Esophagus mucosa (tissue), 1 donor: ENCODE results near the gene IKZF3. TPM values are rescaled to one million over a fixed set of nuclear protein-coding genes. Genes with fewer than 3 reads are reported as not detected.
"Not testable (repeated sequence)": the region's sequence is repeated elsewhere in the genome, so short reads cannot be mapped to it uniquely, and the experiment has no call there.

Experiments
- ATAC-seq: fragments of 200-7000 bp; cut with Tn5 transposase; one replicate; pipeline ENCODE4 v1.9.1; 2020
- total RNA-seq: library from RNA; stranded (reverse); gene quantifications from one replicate; pipeline ENCODE4 v1.2.4, GENCODE V29; 2023
- donor health status: DM: yes; HTN: yes; CAD: no.

The IKZF3 gene
- total RNA-seq, 1 donor from 2014 or later: 1.1 TPM

- peak; percentile 40 for ATAC-seq
Measured at GRCh38 chr17:39737760-39738567, 126.1 kb downstream of the IKZF3 start, which contains the start of gene GRB7. TSS of gene GRB7 (plus strand) at chr17:39737938. CDS start at chr17:39742302, 4,364 bp downstream.

GRCh38 chr17:39737206-39737759 is 126.8 kb downstream of the IKZF3 start:
- no peak for ATAC-seq

GRCh38 chr17:39736319-39737165 is 127.6 kb downstream of the IKZF3 start:
- ATAC-seq: no peak

DNA sequence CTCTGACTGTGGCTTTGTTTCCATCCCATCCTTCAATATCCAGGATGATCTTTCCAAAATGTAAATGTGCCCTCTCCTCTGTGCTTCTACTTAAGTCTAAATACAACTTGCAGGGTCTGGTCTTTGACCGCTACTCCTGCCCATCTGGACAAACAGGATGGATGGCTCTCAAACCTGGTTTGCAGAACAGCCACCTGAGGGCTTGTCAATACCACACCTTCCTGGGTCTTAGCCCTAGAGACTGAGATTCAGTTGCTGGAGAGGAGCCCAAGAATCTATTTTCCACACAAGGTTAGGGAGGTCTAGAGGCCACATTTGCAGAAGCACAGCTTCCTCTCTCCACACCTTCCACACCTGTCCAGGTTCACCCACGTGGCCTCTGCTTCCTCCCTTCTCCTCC is 128.2 kb downstream of the IKZF3 start:
- no peak for ATAC-seq

DNA sequence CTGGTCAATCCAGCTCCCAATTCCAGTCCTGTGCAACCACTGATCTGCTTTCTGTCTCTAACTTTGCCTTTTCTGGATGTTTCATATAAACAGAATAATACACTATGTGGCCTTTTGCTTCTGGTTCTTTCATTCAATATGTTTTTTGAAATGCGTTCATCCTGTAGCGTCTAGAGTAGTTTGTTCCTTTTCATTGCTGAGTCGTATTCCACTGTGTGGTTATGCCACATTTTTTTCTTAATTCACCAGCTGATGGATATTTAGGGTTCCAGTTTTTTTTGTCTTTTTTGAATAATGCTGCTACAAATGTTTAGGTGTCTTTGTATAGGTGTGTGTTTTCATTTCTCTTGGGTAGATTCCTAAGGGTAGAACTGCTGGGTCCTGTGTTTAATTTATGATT is 131.5 kb downstream of the IKZF3 start:
- no peak for ATAC-seq

DNA sequence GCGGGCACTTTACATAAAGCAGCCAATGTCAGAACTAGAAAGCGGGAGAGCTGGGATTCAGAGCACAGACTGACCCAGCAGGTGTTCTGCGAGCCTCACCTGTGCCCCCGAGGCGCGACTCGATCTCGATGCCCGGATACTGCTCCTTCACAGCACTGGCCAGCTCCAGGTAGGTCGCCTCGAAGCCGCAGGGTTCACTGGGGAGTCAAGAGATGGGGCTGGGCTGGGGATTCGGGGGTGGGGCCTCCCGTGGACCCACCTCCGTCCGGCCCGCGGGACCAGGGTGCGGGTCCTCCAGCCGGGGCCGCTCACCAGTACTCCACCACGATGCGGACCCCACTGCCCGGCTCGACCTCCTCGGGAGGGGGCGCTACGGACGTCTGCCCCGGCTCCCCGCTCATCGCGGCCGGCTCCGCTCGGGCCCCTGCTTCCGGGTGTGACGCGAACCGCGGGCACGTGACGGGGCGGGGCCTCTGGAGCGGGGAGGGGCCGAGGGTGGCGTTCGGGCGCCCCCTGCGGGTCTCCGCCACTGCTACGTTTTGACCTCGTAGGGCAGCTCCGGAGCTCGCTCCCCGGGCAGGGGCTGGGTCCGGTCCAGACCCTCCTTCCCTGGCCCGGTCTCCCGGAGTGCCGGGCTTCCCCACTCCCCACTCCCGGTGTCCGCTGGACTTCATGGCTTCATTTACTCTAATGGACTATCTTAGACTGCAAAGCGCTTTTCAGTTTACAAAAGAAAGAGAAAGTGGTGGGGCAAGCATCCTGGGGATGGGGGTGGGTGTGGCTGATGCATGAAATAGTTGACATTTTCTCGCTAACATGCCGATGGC is 133.8 kb downstream of the IKZF3 start, which contains the start of gene MIEN1:
Gene MIEN1, minus strand, starts transcription at position 438 of the 827 bp plus-strand sequence. Its CDS starts 37 bp downstream, at position 401.
- peak; percentile 90 for ATAC-seq

GRCh38 chr17:39729280-39729851 is 134.7 kb downstream of the IKZF3 start:
- peak; percentile 1 for ATAC-seq

- no peak for ATAC-seq
Measured at GRCh38 chr17:39727556-39727955, 136.6 kb downstream of the IKZF3 start.

DNA sequence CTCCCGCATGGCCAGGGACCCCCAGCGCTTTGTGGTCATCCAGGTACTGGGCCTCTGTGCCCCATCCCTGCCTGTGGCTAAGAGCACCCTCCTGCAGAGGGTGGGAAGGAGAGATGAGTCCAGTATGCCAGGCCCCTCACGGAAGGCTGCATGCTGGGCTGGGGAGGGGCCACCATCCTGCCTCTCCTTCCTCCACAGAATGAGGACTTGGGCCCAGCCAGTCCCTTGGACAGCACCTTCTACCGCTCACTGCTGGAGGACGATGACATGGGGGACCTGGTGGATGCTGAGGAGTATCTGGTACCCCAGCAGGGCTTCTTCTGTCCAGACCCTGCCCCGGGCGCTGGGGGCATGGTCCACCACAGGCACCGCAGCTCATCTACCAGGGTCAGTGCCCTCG is 137.5 kb downstream of the IKZF3 start:
- no peak for ATAC-seq

- ATAC-seq: not testable (repeated sequence)
Measured at GRCh38 chr17:39725923-39726322, 138.2 kb downstream of the IKZF3 start.

GRCh38 chr17:39724731-39725130 is 139.4 kb downstream of the IKZF3 start:
- ATAC-seq: no peak

- peak; percentile 69 for ATAC-seq
Measured at GRCh38 chr17:39722965-39723848, 140.9 kb downstream of the IKZF3 start.

GRCh38 chr17:39722104-39722503 is 142.0 kb downstream of the IKZF3 start:
- ATAC-seq: no peak

DNA sequence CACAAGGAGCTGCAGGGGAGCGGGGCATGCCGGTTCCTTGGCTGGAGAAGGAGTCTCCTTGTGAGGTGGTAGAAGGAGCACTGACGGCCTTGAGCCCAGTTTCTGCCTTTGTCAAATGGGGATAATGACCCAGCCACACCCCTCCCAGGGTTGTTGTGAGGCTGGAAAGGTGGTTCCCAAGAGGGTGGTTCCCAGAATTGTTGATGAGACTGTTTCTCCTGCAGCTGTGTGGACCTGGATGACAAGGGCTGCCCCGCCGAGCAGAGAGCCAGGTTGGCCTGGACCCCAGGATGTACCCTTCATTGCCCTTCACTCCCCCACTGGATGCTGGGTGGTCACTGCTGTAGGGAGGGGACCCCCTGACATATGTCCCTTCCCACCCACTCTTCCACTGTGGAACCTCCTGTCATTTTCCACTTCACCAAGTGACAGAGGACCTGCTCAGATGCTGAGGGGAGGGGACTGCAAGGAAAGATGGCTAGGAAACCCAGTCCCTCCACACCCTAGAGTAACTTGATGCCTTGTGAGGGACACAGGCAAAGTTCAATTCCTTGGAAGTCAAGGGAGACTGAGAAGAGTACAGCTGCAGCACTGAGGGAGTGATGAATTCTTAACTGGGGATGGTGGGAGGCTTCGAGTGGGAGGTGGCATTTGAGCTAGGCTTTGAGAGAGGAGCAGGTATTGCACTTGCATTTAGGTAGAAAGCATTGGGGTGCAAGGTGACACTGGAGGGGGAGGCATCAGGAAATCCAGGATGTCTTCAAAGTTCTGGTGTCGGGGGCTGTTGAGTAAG is 144.4 kb downstream of the IKZF3 start:
- no peak for ATAC-seq

DNA sequence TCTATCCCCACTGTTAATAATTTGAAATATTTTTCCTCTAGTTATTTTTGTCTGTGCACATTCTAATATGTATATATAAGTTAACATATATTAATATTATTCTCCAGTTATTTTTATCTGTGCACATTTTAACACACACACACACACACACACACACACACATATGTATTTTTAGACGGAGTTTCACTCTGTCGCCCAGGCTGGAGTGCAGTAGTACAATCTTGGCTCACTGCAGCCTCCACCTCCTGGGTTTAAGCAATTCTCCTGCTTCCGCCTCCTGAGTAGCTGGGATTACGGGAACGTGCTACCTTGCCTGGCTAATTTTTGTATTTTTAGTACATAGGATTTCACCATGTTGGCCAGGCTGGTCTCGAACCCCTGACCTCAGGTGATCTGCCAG is 146.5 kb downstream of the IKZF3 start:
- ATAC-seq: no peak

DNA sequence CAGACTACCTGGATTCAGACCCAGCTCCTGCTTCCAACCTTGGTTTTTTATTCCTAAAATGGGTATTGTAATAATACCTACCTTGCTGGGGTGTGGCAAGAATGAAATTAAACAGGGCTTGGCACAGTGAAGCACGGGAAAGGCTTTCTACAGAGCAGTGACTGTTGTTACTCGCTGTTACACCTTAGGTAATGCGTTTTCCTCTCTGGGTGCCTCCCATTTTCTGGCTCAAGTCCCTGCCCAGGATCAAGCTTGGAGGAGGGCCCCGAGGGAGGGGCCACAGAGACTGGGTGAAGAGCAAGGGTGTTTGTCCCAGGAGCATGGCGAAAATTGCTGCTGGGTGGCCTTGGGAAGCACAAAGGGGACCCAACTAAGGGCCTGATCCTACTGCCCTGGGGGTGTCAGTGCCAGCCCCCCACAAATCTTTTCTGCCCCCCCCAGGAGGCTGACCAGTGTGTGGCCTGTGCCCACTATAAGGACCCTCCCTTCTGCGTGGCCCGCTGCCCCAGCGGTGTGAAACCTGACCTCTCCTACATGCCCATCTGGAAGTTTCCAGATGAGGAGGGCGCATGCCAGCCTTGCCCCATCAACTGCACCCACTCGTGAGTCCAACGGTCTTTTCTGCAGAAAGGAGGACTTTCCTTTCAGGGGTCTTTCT is 147.1 kb downstream of the IKZF3 start:
- ATAC-seq: peak; percentile 87

GRCh38 chr17:39716073-39716818 is 147.9 kb downstream of the IKZF3 start:
- peak; percentile 61 for ATAC-seq

GRCh38 chr17:39715375-39716072 is 148.6 kb downstream of the IKZF3 start:
- ATAC-seq: peak; percentile 70
